ENCODE measurements around the gene MRPS12.

- TF ChIP-seq CTCF (IDR thresholded peaks at IDR 0.05) = no peak
- TF ChIP-seq POLR2A (IDR thresholded peaks at IDR 0.05) = no peak
These were observed 25.9 kb upstream of the MRPS12 start for GRCh38 chr19:38904581-38905539.
